Mucosa of rectum (tissue), 2 donors: ENCODE data around the gene PIAS1.

ENCODE experiments used
- H3K27ac ChIP-seq, 2 donors: one replicate each; pipeline ENCODE4 v1.7.0; 2013; ENCODE audit warnings: inconsistent platforms in 2 of 2, low read depth in 2 of 2, low read length in 2 of 2
- H3K27me3 ChIP-seq, 2 donors: one replicate each; pipeline ENCODE4 v1.7.0; 2013; ENCODE audit warnings: low read length in 2 of 2; ENCODE audit not compliant: control insufficient read depth in 2 of 2, insufficient read depth in 2 of 2
- H3K36me3 ChIP-seq, 2 donors: one replicate each; pipeline ENCODE4 v1.7.0; 2013; ENCODE audit warnings: low read length in 2 of 2; ENCODE audit not compliant: control insufficient read depth in 2 of 2, insufficient read depth in 2 of 2
- H3K4me1 ChIP-seq, 2 donors: one replicate each; pipeline ENCODE4 v1.7.0; 2013; ENCODE audit warnings: low read length in 2 of 2, mild to moderate bottlenecking in 1 of 2; ENCODE audit not compliant: control insufficient read depth in 2 of 2, insufficient read depth in 2 of 2
- H3K4me3 ChIP-seq, 2 donors: one replicate each; pipeline ENCODE4 v1.7.0; 2013; ENCODE audit warnings: low read length in 2 of 2
- H3K9ac ChIP-seq, 2 donors: one replicate each; pipeline ENCODE4 v1.7.0; 2013; ENCODE audit warnings: low read length in 2 of 2, low read depth in 1 of 2, mild to moderate bottlenecking in 1 of 2
- H3K9me3 ChIP-seq, 2 donors: one replicate each; pipeline ENCODE4 v1.7.0; 2013; ENCODE audit warnings: low read length in 2 of 2; ENCODE audit not compliant: control insufficient read depth in 2 of 2
- donor health status: healthy.
- donor health status: Normal muscosa, but diverticular disease.

Gene PIAS1

GRCh38 chr15:68061602-68062001, 7.5 kb downstream of the PIAS1 start:
- H3K4me1 ChIP-seq = no peaks in the 10 kb centered on the region
- H3K36me3 ChIP-seq = no peaks in the 10 kb centered on the region
- no peak overlapping the region for H3K9ac ChIP-seq
- H3K27me3 ChIP-seq = no peaks in the 10 kb centered on the region
- H3K4me3 ChIP-seq = no peak overlapping the region
- no peaks in the 10 kb centered on the region for H3K9me3 ChIP-seq
- no peak overlapping the region for H3K27ac ChIP-seq

GRCh38 chr15:68062214-68062613, 8.1 kb downstream of the PIAS1 start:
- H3K4me3 ChIP-seq = no peak overlapping the region
- no peak overlapping the region for H3K9ac ChIP-seq
- no peaks in the 10 kb centered on the region for H3K27me3 ChIP-seq
- H3K36me3 ChIP-seq = no peaks in the 10 kb centered on the region
- no peaks in the 10 kb centered on the region for H3K4me1 ChIP-seq
- H3K27ac ChIP-seq = no peak overlapping the region
- H3K9me3 ChIP-seq = no peaks in the 10 kb centered on the region

- Histone ChIP-seq H3K36me3 (no peaks in the 10 kb centered on the region), H3K9ac (no peak overlapping the region), H3K4me1 (no peaks in the 10 kb centered on the region), H3K9me3 (no peaks in the 10 kb centered on the region), H3K4me3 (no peak overlapping the region), H3K27me3 (no peaks in the 10 kb centered on the region), H3K27ac (no peak overlapping the region)
These were observed 8.9 kb downstream of the PIAS1 start for GRCh38 chr15:68062946-68063465.

- Histone ChIP-seq H3K4me1 (no peaks in the 10 kb centered on the region), H3K27ac (no peak overlapping the region), H3K4me3 (no peak overlapping the region), H3K9me3 (no peaks in the 10 kb centered on the region), H3K36me3 (peaks cover 0 to 3% of the 10 kb centered on the region in 2 donors), H3K27me3 (no peaks in the 10 kb centered on the region), H3K9ac (no peak overlapping the region)
These were observed 9.5 kb downstream of the PIAS1 start for GRCh38 chr15:68063606-68064005.

GRCh38 chr15:68073576-68074288, 19.6 kb downstream of the PIAS1 start:
- H3K27ac ChIP-seq = no peak overlapping the region
- H3K4me3 ChIP-seq = no peak overlapping the region
- H3K4me1 ChIP-seq = peaks cover 0 to 4% of the 10 kb centered on the region in 2 donors
- no peaks in the 10 kb centered on the region for H3K36me3 ChIP-seq
- no peaks in the 10 kb centered on the region for H3K9me3 ChIP-seq
- H3K27me3 ChIP-seq = no peaks in the 10 kb centered on the region
- H3K9ac ChIP-seq = no peak overlapping the region

- H3K27me3 ChIP-seq = no peaks in the 10 kb centered on the region
- no peaks in the 10 kb centered on the region for H3K9me3 ChIP-seq
- H3K4me1 ChIP-seq = peaks cover 0 to 4% of the 10 kb centered on the region in 2 donors
These were observed 21.8 kb downstream of the PIAS1 start for GRCh38 chr15:68075764-68076385.

GRCh38 chr15:68078365-68078764, 24.2 kb downstream of the PIAS1 start:
- Histone ChIP-seq H3K27me3 (no peaks in the 10 kb centered on the region), H3K27ac (no peak overlapping the region), H3K4me1 (peaks cover 0 to 4% of the 10 kb centered on the region in 2 donors), H3K36me3 (no peaks in the 10 kb centered on the region), H3K9me3 (no peaks in the 10 kb centered on the region), H3K4me3 (no peak overlapping the region), H3K9ac (no peak overlapping the region)

More at GRCh38 chr15:68075764-68076385, 21.8 kb downstream of the PIAS1 start:
- Histone ChIP-seq H3K36me3 (no peaks in the 10 kb centered on the region), H3K9ac (no peak overlapping the region), H3K27ac (no peak overlapping the region), H3K4me3 (no peak overlapping the region)

- no peaks in the 10 kb centered on the region for H3K27me3 ChIP-seq
- H3K27ac ChIP-seq = no peak overlapping the region
- no peaks in the 10 kb centered on the region for H3K36me3 ChIP-seq
- H3K4me1 ChIP-seq = peaks cover 0 to 4% of the 10 kb centered on the region in 2 donors
- no peaks in the 10 kb centered on the region for H3K9me3 ChIP-seq
- H3K9ac ChIP-seq = no peak overlapping the region
- H3K4me3 ChIP-seq = no peak overlapping the region
These were observed 26.2 kb downstream of the PIAS1 start for GRCh38 chr15:68080334-68080733.

- H3K4me1 ChIP-seq = peaks cover 0 to 4% of the 10 kb centered on the region in 2 donors
- H3K27me3 ChIP-seq = no peaks in the 10 kb centered on the region
- H3K27ac ChIP-seq = no peak overlapping the region
- no peak overlapping the region for H3K9ac ChIP-seq
- H3K4me3 ChIP-seq = no peak overlapping the region
- no peaks in the 10 kb centered on the region for H3K36me3 ChIP-seq
- H3K9me3 ChIP-seq = no peaks in the 10 kb centered on the region
These were observed 26.7 kb downstream of the PIAS1 start for GRCh38 chr15:68080783-68081182.

GRCh38 chr15:68081869-68082505, 27.9 kb downstream of the PIAS1 start:
- Histone ChIP-seq H3K9me3 (no peaks in the 10 kb centered on the region), H3K27ac (no peak overlapping the region), H3K36me3 (peaks cover 0 to 5% of the 10 kb centered on the region in 2 donors), H3K27me3 (no peaks in the 10 kb centered on the region), H3K9ac (no peak overlapping the region), H3K4me3 (no peak overlapping the region), H3K4me1 (peaks cover 0 to 4% of the 10 kb centered on the region in 2 donors)
